ENCODE results near the gene NFATC2. TPM values are rescaled to one million over a fixed set of nuclear protein-coding genes. Genes with fewer than 3 reads are reported as not detected.

NFATC2 gene
- total RNA-seq, 1 experiment from 2014 or later = 5.0 TPM

- H3K27ac ChIP-seq (ENCODE audit: low read depth, low read length) = no peak overlapping the region
- no peak overlapping the region for H3K4me3 ChIP-seq (replicated peaks in 1 of 2; ENCODE audit: low read depth in 1 of 2, low read length in 2 of 2)
- H3K27me3 ChIP-seq (ENCODE audit: insufficient read depth, low read length) = no peaks in the 10 kb centered on the region
- no peak overlapping the region for H2AFZ ChIP-seq (ENCODE audit: low read depth, low read length, poor library complexity, severe bottlenecking)
- ATAC-seq (no peak), DNase-seq (ENCODE audit: low read depth, low spot score) (no peak)
- CTCF ChIA-PET = no interaction called here
- no peak overlapping the region for H3K9ac ChIP-seq (ENCODE audit: low read length)
- no peak overlapping the region for H3K4me2 ChIP-seq (ENCODE audit: low read length)
- intact Hi-C loops (cut with micrococcal nuclease) = no loop called here
- H3K79me2 ChIP-seq (ENCODE audit: insufficient read depth, low read length) = no peaks in the 10 kb centered on the region
- POLR2A ChIA-PET = no interaction called here
- H3K4me1 ChIP-seq (ENCODE audit: control insufficient read depth in 1 of 2, insufficient read depth in 2 of 2, low read length in 2 of 2) = no peaks in the 10 kb centered on the region
- no peaks in the 10 kb centered on the region for H3K9me2 ChIP-seq (ENCODE audit: insufficient read depth)
- no peaks in the 10 kb centered on the region for H4K20me1 ChIP-seq (ENCODE audit: insufficient read depth)
- H3K9me3 ChIP-seq (ENCODE audit: control insufficient read depth in 1 of 2, insufficient read depth in 1 of 2, low read depth in 1 of 2, low read length in 2 of 2) = no peaks in the 10 kb centered on the region
- H3K36me3 ChIP-seq (ENCODE audit: control insufficient read depth in 1 of 2, insufficient read depth in 2 of 2, low read length in 2 of 2) = no peaks in the 10 kb centered on the region
- BruUV-seq (replicated peaks) = no TSS peak
- TF ChIP-seq SRF (IDR thresholded peaks at IDR 0.05; ENCODE audit: low read depth) (no peak), REST (IDR thresholded peaks at IDR 0.05; ENCODE audit: low read depth) (no peak), ZNF274 (IDR thresholded peaks at IDR 0.05; ENCODE audit: low read depth, low read length) (no peak), CEBPB (IDR thresholded peaks at IDR 0.05; ENCODE audit: low read depth) (no peak), ZBTB33 (IDR thresholded peaks at IDR 0.05; ENCODE audit: extremely low read depth, insufficient replicate concordance, low read length) (no peak), TCF7L2 (IDR thresholded peaks at IDR 0.05; ENCODE audit: borderline replicate concordance, extremely low read depth, insufficient read depth, insufficient read length) (no peak), SIN3A (IDR thresholded peaks at IDR 0.05; ENCODE audit: low read depth) (no peak)
- RAD21 ChIA-PET (ENCODE audit: low non-redundant PET in 1 of 2, low total read pairs in 2 of 2, uncharacterized antibody in 2 of 2, unreplicated experiment in 2 of 2) = no interaction called here
These were observed 138.0 kb downstream of the NFATC2 start for GRCh38 chr20:51404297-51405060.

Data from HCT116 (cell line).